ENCODE measurements around the gene KRTAP5-9.

GRCh38 chr11:71502871-71503435 is 45.3 kb upstream of the KRTAP5-9 start:
- TF ChIP-seq RARB (CRISPR knock-in tag; IDR thresholded peaks at IDR 0.05), result no peak
- no peak for TF ChIP-seq BACH2 (CRISPR knock-in tag; IDR thresholded peaks at IDR 0.05; ENCODE audit: borderline replicate concordance)
- TF ChIP-seq TCF4 (CRISPR knock-in tag; IDR thresholded peaks at IDR 0.05; ENCODE audit: borderline replicate concordance), result no peak
- no peak for TF ChIP-seq PATZ1 (CRISPR knock-in tag; IDR thresholded peaks at IDR 0.05; ENCODE audit: borderline replicate concordance)
- no peak for TF ChIP-seq GLIS3 (CRISPR knock-in tag; IDR thresholded peaks at IDR 0.05)
